Lower lobe of right lung (tissue), 2 donors: ENCODE data around the gene RAPGEF4. TPM values are rescaled to one million over a fixed set of nuclear protein-coding genes. Genes with fewer than 3 reads are reported as not detected.

ENCODE experiments used
- ATAC-seq, 2 donors: fragments of 200-7000 bp; cut with Tn5 transposase; one replicate each; pipeline ENCODE4 v1.9.1; 2020 to 2022; ENCODE audit warnings: mild to moderate bottlenecking in 2 of 2, moderate library complexity in 2 of 2
- DNase-seq: peaks from one replicate; pipeline ENCODE4 v3.0.0-alpha.2; 2020
- H3K27ac ChIP-seq: fragments of 200-600 bp; one replicate; pipeline ENCODE4 v1.8.0; 2022
- H3K27me3 ChIP-seq: fragments of 200-600 bp; one replicate; pipeline ENCODE4 v1.8.0; 2022; ENCODE audit warnings: low read depth
- H3K36me3 ChIP-seq: fragments of 200-600 bp; one replicate; pipeline ENCODE4 v1.8.0; 2022; ENCODE audit warnings: mild to moderate bottlenecking
- H3K4me1 ChIP-seq: fragments of 200-600 bp; one replicate; pipeline ENCODE4 v1.8.0; 2022
- H3K4me3 ChIP-seq: fragments of 200-600 bp; one replicate; pipeline ENCODE4 v1.8.0; 2022; ENCODE audit warnings: mild to moderate bottlenecking
- H3K9me3 ChIP-seq: fragments of 200-600 bp; one replicate; pipeline ENCODE4 v1.8.0; 2022
- intact Hi-C: fragments of 100-400 bp; cut with DNase I; formaldehyde crosslinking; loops from one replicate; pipeline ENCODE4 v1.11.0; 2022
- total RNA-seq: library from RNA; stranded (reverse); fragmentation: NEBNext Ultra II Directional; extraction: Animal tissue kit (Norgen Biotek cat#: 25700); gene quantifications from one replicate; pipeline ENCODE4 v1.2.1, GENCODE V29; 2021
- TF ChIP-seq, protein P1 (sequence below): fragments of 200-600 bp; IDR thresholded peaks from one replicate; pipeline ENCODE4 v1.8.0; 2022; ENCODE audit warnings: antibody characterized with exemption, mild to moderate bottlenecking
- donor health status: DM: no; HTN: yes; CAD: no; lungs with severe emphysema.

RAPGEF4 gene
- total RNA-seq, 1 donor from 2014 or later, result 14.6 TPM

DNA sequence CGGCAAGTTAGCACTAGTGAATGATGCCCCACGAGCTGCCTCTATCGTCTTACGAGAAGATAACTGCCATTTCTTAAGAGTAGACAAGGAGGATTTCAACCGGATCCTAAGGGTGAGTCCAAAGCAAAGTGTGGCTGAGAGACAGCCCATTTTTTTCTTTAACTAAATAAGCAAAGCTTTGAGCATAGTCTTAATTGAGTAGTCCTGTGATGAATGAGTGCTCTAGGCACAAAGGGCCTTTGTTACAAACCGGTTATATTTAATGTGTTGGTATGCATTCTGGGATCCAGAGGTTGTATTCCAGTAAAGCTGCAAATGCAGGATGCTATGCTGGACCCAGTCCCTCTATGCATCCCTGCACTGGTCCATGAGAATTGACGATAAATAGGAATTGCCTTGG lies 253.1 kb downstream of the RAPGEF4 start:
- intact Hi-C loops, result no loop called here

DNA sequence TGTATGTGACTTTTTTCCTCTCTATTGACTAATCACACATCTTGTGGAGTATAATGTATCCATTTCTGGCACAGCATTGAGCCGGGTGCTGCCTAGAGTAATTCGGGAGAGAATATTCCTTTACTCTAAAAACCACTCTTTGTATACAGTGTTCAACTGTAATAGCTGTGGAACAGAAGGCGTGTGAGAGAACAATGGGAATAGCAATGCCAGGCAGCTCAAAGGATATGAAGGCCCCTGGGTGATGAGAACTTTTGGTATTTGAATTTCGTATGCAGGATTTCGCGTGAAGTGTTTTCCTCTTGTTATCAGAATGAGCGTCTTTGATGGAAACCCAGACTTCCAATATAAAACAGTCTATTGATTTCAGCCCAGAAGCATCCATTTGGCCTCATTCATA lies 255.4 kb downstream of the RAPGEF4 start:
- TF ChIP-seq, protein P1, sequence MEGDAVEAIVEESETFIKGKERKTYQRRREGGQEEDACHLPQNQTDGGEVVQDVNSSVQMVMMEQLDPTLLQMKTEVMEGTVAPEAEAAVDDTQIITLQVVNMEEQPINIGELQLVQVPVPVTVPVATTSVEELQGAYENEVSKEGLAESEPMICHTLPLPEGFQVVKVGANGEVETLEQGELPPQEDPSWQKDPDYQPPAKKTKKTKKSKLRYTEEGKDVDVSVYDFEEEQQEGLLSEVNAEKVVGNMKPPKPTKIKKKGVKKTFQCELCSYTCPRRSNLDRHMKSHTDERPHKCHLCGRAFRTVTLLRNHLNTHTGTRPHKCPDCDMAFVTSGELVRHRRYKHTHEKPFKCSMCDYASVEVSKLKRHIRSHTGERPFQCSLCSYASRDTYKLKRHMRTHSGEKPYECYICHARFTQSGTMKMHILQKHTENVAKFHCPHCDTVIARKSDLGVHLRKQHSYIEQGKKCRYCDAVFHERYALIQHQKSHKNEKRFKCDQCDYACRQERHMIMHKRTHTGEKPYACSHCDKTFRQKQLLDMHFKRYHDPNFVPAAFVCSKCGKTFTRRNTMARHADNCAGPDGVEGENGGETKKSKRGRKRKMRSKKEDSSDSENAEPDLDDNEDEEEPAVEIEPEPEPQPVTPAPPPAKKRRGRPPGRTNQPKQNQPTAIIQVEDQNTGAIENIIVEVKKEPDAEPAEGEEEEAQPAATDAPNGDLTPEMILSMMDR, result no peak

More for the DNA sequence above, 253.1 kb downstream of the RAPGEF4 start:
- ATAC-seq (no peak), DNase-seq (no peak)
- Histone ChIP-seq H3K27ac (no peak overlapping the region), H3K4me3 (no peak overlapping the region), H3K36me3 (no peaks in the 10 kb centered on the region), H3K27me3 (no peaks in the 10 kb centered on the region), H3K9me3 (no peaks in the 10 kb centered on the region), H3K4me1 (peaks cover 14% of the 10 kb centered on the region)
- TF ChIP-seq, protein P1, result no peak

DNA sequence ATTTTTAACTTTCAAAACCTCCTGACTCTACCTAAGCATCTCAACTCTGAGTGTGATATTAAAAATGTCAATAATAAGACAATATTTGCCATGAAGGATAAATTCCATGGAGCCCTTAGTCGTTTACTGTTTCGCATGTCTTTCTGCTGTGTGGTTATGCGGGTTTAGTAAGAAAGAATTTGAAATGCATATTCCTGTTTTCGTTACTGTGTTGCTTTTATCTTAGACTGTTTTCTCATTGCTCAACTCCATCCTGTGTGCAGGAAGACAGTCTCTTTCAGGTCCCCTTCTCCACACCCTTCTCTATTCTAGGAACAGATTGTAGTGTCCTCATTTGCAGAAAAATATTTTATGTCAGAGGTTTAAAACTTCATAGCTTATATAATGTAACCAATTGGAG lies 257.5 kb downstream of the RAPGEF4 start:
- H3K36me3 ChIP-seq, result no peaks in the 10 kb centered on the region
- TF ChIP-seq, protein P1, result no peak
- no peaks in the 10 kb centered on the region for H3K9me3 ChIP-seq
- H3K27me3 ChIP-seq, result no peaks in the 10 kb centered on the region
- DNase-seq (no peak), ATAC-seq (no peak)
- peaks cover 12% of the 10 kb centered on the region for H3K4me1 ChIP-seq
- no peak overlapping the region for H3K27ac ChIP-seq
- H3K4me3 ChIP-seq, result no peak overlapping the region
- intact Hi-C loops, result no loop called here

More for the DNA sequence above, 255.4 kb downstream of the RAPGEF4 start:
- ATAC-seq (no peak), DNase-seq (no peak)
- Histone ChIP-seq H3K4me3 (no peak overlapping the region), H3K27ac (no peak overlapping the region), H3K4me1 (peaks cover 11% of the 10 kb centered on the region), H3K27me3 (no peaks in the 10 kb centered on the region), H3K36me3 (no peaks in the 10 kb centered on the region), H3K9me3 (no peaks in the 10 kb centered on the region)
- intact Hi-C loops, result no loop called here

DNA sequence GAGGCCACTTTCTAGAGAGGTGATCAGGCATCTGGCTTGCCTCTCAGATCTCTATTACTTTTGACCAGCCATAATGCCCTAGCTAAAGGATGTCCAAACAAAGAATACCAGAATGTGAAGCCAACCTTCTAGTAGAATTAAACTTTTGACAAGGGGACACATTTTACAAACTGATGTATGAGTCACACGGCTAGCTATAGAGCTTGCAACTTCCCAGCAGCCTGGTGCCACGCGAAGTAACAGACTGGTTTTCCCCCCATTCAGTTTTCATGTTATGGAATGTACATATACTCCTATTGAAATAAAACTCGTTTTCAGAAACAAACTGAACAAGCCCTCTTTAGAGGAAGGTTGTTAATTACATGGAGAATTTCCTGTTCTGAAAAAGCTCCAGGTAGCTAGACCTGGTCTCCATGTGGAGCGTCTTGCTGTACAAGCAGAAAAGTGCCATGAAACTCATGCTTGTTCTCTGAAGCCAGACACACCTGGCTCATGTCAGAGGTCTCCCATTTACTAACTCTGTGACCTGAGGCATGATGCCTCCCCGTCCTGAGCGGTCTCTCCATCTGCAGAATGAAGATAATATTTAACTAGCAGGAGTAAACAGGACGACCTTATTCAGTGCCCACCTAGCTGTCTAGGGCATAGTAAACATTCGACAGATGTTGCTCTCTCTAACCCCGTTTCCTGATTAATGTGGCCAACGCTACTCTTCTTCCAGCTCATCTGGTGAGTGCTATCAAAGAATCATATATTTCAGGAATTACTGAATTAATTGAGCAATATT lies 258.5 kb downstream of the RAPGEF4 start:
- intact Hi-C loops, result no loop called here
- Histone ChIP-seq H3K4me3 (no peak overlapping the region), H3K36me3 (no peaks in the 10 kb centered on the region), H3K9me3 (no peaks in the 10 kb centered on the region), H3K27me3 (no peaks in the 10 kb centered on the region), H3K4me1 (peaks cover 12% of the 10 kb centered on the region), H3K27ac (no peak overlapping the region)
- TF ChIP-seq, protein P1, result no peak
- no peak for DNase-seq
- no peak for ATAC-seq

DNA sequence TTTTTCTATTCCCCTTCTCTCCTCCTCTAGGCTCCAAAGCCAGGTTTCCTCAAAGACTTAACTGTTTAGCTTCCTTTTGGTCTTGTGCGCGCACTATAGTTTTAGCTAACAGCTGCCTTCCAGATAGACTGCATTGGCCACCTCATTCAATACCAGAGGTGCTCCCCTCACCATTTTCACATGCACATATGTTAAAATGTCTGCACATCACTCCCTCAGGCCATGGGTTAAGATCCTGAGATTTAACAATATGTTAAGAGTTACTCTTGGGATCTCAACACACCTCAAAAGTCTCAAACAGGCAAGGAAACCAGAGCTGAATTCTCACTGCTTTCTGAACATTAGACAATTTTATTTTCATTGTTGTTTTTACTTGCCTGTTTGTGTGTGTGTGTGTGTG lies 259.2 kb downstream of the RAPGEF4 start:
- H3K27me3 ChIP-seq, result no peaks in the 10 kb centered on the region
- H3K4me3 ChIP-seq, result no peak overlapping the region
- TF ChIP-seq, protein P1, result no peak
- peaks cover 12% of the 10 kb centered on the region for H3K4me1 ChIP-seq
- H3K36me3 ChIP-seq, result no peaks in the 10 kb centered on the region
- no peak overlapping the region for H3K27ac ChIP-seq
- DNase-seq, result no peak
- intact Hi-C loops, result no loop called here
- ATAC-seq, result no peak
- no peaks in the 10 kb centered on the region for H3K9me3 ChIP-seq
